Muscle layer of duodenum (tissue), 2 donors: Measurements from ENCODE around the gene CDH13.

Source experiments
- H3K27ac ChIP-seq: one replicate; pipeline ENCODE4 v1.7.0; 2013; ENCODE audit warnings: mild to moderate bottlenecking, low read length
- H3K27me3 ChIP-seq: one replicate; pipeline ENCODE4 v1.7.0; 2013; ENCODE audit warnings: low read depth, mild to moderate bottlenecking, control low read depth, low read length
- H3K36me3 ChIP-seq, 2 donors: one replicate each; pipeline ENCODE4 v1.7.0; 2013; ENCODE audit warnings: low read length in 2 of 2, control low read depth in 1 of 2, mild to moderate bottlenecking in 1 of 2; ENCODE audit not compliant: insufficient read depth in 2 of 2, control insufficient read depth in 1 of 2
- H3K4me1 ChIP-seq, 2 donors: one replicate each; pipeline ENCODE4 v1.7.0; 2013; ENCODE audit warnings: low read length in 2 of 2, mild to moderate bottlenecking in 2 of 2, control low read depth in 1 of 2, moderate library complexity in 1 of 2; ENCODE audit not compliant: insufficient read depth in 2 of 2, control insufficient read depth in 1 of 2
- H3K4me3 ChIP-seq, 2 donors: one replicate each; pipeline ENCODE4 v1.7.0; 2013; ENCODE audit warnings: low read length in 2 of 2, low read depth in 1 of 2, mild to moderate bottlenecking in 1 of 2
- H3K9me3 ChIP-seq, 2 donors: one replicate each; pipeline ENCODE4 v1.7.0; 2013; ENCODE audit warnings: low read length in 2 of 2, control low read depth in 1 of 2, mild to moderate bottlenecking in 1 of 2; ENCODE audit not compliant: control insufficient read depth in 1 of 2
- donor health status: healthy.

CDH13 gene

GRCh38 chr16:82767808-82768207 is 141.0 kb downstream of the CDH13 start:
- Histone ChIP-seq H3K4me1 (no peaks in the 10 kb centered on the region), H3K4me3 (no peak overlapping the region), H3K9me3 (no peaks in the 10 kb centered on the region), H3K27ac (no peak overlapping the region), H3K27me3 (no peaks in the 10 kb centered on the region), H3K36me3 (no peaks in the 10 kb centered on the region)

GRCh38 chr16:82769845-82770244 is 143.1 kb downstream of the CDH13 start:
- Histone ChIP-seq H3K4me3 (no peak overlapping the region), H3K4me1 (no peaks in the 10 kb centered on the region), H3K9me3 (no peaks in the 10 kb centered on the region), H3K27ac (no peak overlapping the region), H3K36me3 (no peaks in the 10 kb centered on the region), H3K27me3 (no peaks in the 10 kb centered on the region)

- no peak overlapping the region for H3K4me3 ChIP-seq
- no peaks in the 10 kb centered on the region for H3K9me3 ChIP-seq
- H3K27me3 ChIP-seq: no peaks in the 10 kb centered on the region
- no peak overlapping the region for H3K27ac ChIP-seq
- H3K36me3 ChIP-seq: no peaks in the 10 kb centered on the region
- no peaks in the 10 kb centered on the region for H3K4me1 ChIP-seq
These were observed 145.4 kb downstream of the CDH13 start for GRCh38 chr16:82772215-82772614.

- no peaks in the 10 kb centered on the region for H3K9me3 ChIP-seq
- H3K27ac ChIP-seq: no peak overlapping the region
- H3K4me3 ChIP-seq: no peak overlapping the region
- no peaks in the 10 kb centered on the region for H3K4me1 ChIP-seq
- H3K36me3 ChIP-seq: no peaks in the 10 kb centered on the region
- H3K27me3 ChIP-seq: no peaks in the 10 kb centered on the region
These were observed 146.2 kb downstream of the CDH13 start for GRCh38 chr16:82773018-82773417.

GRCh38 chr16:82776470-82777146 is 149.8 kb downstream of the CDH13 start:
- Histone ChIP-seq H3K27me3 (no peaks in the 10 kb centered on the region), H3K27ac (no peak overlapping the region), H3K4me1 (no peaks in the 10 kb centered on the region), H3K4me3 (no peak overlapping the region), H3K36me3 (no peaks in the 10 kb centered on the region), H3K9me3 (no peaks in the 10 kb centered on the region)

GRCh38 chr16:82782715-82783251 is 156.0 kb downstream of the CDH13 start:
- Histone ChIP-seq H3K27ac (no peak overlapping the region), H3K4me3 (no peak overlapping the region), H3K4me1 (peaks cover 0 to 9% of the 10 kb centered on the region in 2 donors), H3K36me3 (no peaks in the 10 kb centered on the region), H3K9me3 (no peaks in the 10 kb centered on the region), H3K27me3 (no peaks in the 10 kb centered on the region)

GRCh38 chr16:82783933-82784572 is 157.3 kb downstream of the CDH13 start:
- Histone ChIP-seq H3K4me3 (no peak overlapping the region), H3K9me3 (no peaks in the 10 kb centered on the region), H3K27me3 (no peaks in the 10 kb centered on the region), H3K4me1 (peaks cover 0 to 9% of the 10 kb centered on the region in 2 donors), H3K27ac (no peak overlapping the region), H3K36me3 (no peaks in the 10 kb centered on the region)

GRCh38 chr16:82784573-82784968 is 157.8 kb downstream of the CDH13 start:
- Histone ChIP-seq H3K27ac (no peak overlapping the region), H3K27me3 (no peaks in the 10 kb centered on the region), H3K9me3 (no peaks in the 10 kb centered on the region), H3K4me3 (no peak overlapping the region), H3K4me1 (peaks cover 0 to 9% of the 10 kb centered on the region in 2 donors), H3K36me3 (no peaks in the 10 kb centered on the region)

- Histone ChIP-seq H3K4me3 (no peak overlapping the region), H3K27me3 (no peaks in the 10 kb centered on the region), H3K4me1 (peaks cover 0 to 2% of the 10 kb centered on the region in 2 donors), H3K36me3 (no peaks in the 10 kb centered on the region), H3K27ac (no peak overlapping the region), H3K9me3 (no peaks in the 10 kb centered on the region)
These were observed 161.5 kb downstream of the CDH13 start for GRCh38 chr16:82788225-82788624.

- Histone ChIP-seq H3K36me3 (no peaks in the 10 kb centered on the region), H3K27ac (no peak overlapping the region), H3K4me1 (no peaks in the 10 kb centered on the region), H3K4me3 (no peak overlapping the region), H3K27me3 (no peaks in the 10 kb centered on the region), H3K9me3 (no peaks in the 10 kb centered on the region)
These were observed 162.2 kb downstream of the CDH13 start for GRCh38 chr16:82788919-82789318.

GRCh38 chr16:82792693-82793092 is 165.9 kb downstream of the CDH13 start:
- no peaks in the 10 kb centered on the region for H3K36me3 ChIP-seq
- H3K9me3 ChIP-seq: no peaks in the 10 kb centered on the region
- H3K4me1 ChIP-seq: no peaks in the 10 kb centered on the region
- H3K27ac ChIP-seq: no peak overlapping the region
- H3K27me3 ChIP-seq: no peaks in the 10 kb centered on the region
- H3K4me3 ChIP-seq: no peak overlapping the region
